SKM-1 treated with dmso at 0.1 percent for 144 hours (cell line): Measurements from ENCODE around the gene RNF130.
"Not testable (repeated sequence)": the region's sequence is repeated elsewhere in the genome, so short reads cannot be mapped to it uniquely, and the experiment has no call there.

Experiments
- DNase-seq: peaks from one replicate; lab custom pipeline; 2025; ENCODE audit not compliant: unreplicated experiment; lab: John Stamatoyannopoulos, UW

The RNF130 gene

DNA sequence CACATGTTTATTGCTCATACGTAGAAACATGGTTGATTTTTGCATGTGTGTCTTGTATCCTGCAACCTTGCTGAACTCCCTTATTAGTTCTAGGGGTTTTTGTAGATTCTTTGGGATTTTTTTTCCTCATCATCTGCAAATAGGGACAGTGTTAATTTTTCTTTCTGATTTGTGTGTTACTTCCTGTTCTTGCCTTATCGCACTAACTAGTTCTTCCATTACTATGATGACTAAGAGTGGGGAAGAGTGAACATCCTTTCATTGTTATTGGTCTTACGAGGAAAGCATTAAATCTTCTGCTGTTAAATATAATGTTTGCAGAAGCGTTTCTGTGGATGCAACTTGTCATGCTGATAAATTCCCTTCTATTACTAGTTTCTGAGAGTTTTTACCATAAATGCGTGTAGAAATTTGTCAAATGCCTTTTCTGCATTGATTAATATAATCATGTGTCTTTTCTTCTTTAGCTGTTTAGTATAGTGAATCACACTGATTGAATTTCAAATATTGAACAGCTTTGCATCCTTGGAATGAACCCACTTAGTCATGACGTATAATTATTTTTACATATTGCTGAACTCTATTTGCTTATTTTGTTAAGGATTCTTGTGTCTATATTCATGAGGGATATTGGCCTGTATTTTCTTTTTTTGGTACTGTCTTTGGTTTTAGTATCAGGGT lies 32.1 kb upstream of the RNF130 start:
- no peak for DNase-seq

DNA sequence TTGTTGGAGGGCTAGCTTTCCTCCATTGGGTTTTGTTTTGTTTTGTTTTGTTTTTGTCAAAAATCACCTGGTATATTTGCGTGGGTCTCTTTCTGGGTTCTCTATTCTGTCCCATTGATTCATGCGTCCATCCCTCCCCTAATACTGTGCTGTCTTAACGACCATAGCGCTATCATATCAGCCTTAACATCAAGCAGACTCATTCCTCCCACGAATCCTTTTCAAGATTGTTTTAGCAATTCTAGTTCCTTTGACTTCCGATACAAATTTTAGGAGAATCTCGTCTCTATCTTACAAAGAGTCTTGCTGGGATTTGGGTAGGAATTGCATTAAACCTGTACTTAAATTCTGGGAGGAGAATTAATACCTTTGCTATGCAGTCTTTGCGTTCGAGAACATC lies 31.1 kb upstream of the RNF130 start:
- no peak for DNase-seq

DNA sequence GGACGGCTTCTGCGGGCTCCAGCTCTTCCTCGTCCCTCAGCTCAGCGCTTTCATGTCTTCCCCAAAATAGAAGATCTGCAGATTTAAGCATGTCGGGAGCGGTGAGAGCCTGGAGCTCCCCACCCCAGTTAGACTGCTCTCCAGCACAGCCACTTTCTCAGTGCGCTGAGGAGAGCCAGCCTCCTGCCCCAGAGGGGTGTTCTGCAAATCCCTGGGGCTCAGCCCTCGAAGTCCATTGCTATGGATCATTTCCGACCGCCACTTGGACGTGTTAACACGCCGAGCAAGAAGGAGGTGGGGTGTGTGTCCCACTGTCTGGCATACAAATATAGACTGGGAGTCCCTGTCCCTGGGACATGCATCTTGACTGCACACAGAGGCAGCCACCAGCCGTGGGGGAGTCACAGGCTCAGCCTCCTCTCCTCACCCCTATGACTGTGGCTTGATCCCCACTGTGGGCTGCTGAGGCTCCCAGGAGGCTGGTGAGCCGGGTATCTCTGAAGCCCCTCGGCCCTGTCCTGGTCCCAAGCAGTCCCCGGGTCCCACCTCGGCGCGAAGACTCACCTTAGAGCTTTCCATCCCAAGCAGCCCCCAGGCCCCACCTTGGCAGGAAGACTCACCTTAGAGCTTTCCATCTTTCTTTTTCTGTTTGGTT lies 30.0 kb upstream of the RNF130 start:
- no peak for DNase-seq

DNA sequence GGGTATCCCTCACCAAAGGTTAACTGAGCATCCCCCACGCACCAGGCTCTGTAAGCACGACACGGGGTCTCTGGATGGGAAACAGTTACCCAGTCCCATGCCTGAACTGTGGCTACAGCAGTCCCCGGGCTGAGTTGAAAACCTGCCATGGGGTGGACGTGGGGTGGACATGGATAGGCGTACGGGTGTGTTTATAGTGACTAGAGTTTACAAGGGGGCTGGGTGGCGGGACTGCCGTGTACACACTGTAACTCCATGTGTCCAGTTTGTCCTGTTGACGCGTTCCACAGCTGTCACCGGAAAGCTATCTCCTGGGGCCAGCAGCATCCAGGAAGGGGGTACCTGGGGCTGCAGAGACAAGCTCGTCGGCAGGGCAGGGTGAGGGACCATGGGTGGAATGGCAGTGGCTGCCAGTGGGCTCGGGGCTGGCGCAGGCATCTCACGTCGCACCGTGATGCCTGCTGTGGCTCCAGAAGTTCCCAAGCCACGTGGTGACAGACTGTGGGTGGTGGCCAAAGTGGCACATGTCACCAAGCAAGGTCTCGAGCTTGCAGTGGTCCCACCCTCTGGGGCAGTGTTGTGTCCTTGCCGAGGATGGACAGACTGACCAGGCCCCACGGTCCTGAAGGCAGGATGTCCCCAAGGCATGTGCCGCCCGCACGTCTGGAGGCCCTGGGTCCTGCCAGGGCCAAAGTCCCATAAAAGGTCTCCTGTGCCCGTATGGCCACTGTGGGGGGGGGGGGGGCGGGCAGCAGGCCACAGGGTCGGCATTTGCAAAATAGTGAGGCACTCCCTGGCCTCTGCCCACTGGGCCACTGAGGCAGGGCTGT lies 29.3 kb upstream of the RNF130 start:
- DNase-seq = no peak

DNA sequence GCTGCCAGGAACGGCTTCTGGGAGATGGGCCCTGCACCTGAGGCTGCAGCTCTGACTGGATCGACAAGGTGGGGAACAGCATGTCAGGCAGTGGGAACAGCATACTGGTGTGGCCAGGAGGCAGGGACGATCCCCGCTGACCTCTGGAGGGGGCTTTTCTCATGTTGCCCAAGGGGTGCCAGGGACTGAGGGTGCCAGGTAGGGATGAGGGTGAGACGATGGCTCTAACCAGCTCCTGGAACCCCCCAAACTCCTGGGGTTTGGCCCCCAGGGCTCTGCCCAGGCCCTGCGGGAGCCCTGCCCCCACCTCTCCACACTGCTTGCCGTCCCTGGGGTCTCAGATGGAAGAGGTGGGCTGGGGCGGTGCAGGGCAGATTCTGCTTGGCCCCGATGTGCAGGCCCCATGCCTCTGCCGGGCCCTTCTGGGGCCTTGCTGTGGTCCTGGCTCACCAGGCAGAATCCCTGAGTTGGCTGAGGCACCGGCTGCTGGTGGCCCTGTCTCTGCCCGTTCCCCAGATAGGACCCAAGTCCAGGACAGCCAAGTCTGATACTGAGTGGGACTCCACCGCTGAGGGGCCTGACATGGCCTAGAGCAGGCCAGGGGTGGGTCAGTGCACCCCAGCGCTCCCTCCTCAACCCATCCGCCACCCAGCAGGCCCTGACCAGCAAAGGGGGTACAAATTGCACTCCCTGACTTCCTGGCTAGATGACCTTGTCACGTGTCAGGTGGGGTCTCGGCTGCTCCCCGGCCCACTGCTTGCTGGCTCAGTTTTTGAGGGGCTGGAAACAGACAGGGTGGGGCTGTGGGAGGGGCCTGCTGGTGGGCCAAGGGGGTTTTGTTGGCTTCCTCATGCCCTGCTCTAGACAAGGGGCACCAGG lies 28.4 kb upstream of the RNF130 start:
- DNase-seq = no peak

DNA sequence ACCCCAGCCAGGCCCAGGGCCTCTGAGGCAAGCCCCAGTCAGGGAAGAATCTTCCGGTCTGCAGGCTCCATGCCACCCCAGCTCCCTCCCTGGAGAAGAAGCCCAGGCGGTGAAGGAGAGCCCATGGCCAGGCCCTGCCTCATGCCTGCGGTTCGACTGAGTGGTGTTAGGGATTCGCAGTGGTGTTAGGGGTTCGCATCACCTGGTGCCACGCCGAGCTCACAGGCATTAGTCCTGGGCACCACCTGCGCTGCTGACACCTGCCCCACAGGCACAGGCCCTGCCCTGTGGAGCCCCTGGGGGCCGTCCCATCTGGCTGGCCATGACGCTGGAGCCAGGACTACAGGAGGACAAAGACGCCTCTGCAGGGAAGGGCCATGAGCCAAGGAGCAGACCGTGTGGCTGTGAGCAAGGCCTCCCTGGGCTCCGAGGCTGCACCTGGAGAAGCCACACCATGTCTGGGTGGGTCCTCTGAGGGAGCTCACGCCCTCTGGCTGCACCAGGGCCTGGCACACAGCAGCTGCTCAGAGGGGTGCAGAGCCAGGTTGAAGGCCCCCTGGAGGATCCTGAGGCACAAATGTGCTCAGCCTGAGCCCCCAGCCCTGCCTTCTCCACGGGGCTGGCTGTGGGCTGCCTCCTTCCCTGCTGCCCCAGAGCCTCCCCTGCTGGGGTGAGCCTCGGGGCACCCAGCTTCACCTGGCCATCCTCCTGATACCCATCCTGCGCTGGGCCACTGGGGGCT lies 27.6 kb upstream of the RNF130 start:
- DNase-seq = no peak

DNA sequence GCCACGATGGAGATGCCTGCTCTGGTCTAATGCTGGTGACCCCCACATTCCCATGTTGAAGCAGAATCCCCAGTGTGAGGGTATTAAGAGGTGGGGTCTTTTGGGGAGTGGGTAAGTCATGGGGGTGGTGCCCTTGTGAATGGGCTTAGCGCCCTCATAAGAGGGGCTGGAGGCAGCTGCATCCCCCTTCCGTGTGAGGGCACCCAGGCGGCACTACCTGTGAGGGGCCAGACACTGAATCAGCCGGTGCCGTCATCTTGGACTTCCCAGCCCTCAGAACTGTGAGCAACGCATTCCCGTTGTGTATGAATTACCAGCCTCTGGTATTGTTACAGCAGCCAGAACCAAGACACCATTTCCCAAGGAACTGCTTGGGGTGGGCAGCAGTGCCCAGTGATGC lies 27.0 kb upstream of the RNF130 start:
- DNase-seq = no peak

DNA sequence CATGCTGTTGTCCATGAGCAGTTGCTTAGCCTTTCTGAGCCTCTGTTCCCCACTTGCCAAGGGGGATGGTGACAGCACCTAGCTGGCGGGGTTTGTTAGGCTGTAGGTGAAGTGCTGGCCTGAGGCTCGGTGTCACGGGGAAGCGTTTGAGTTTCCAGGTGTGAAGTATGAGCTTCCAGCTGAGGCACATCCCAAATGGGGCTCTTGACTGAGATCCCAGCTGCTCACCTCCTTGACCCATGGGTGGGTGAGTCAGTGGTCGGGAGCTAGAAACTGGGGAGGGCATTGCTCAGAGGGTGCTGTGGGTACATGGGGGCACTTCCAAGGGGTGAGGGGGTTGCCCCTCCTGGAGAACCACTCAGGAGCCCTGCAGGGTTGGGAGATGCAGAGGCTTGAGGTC lies 26.4 kb upstream of the RNF130 start:
- no peak for DNase-seq

DNA sequence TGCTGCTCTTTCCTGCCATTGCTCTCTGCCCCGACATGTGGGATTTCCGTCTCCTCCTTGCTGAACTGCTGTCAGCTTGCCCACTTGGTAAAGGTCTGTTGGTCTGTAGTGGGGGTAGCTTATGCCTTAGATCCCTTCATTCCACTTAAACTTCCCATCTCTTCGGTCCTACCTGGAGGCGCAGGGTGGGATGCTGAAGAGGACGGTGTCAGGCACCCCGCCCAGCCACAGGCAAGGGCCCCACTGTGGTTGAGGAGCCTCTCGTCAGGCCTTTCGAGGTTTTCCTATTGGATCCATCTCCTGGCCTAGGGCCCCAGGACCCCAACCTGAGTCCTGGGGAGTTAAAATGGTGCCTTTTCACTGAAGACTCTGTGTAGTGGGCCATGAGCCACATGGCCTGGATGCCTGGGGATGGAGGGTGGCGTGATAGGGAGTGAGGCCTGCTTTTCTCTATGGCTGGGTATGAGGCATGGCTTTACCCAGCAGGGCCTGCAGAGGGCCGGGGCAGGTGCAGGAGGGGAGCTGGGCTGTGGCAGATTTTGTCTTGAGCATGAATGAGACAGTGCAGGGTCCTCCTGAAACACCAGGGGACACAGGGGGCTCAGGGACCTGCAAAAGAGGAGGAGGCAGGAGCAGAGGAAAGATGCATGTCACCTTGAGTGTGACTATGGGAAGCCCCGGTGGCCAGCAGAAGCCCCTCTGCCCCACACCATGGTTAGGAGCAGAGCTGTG lies 25.8 kb upstream of the RNF130 start:
- DNase-seq = no peak

DNA sequence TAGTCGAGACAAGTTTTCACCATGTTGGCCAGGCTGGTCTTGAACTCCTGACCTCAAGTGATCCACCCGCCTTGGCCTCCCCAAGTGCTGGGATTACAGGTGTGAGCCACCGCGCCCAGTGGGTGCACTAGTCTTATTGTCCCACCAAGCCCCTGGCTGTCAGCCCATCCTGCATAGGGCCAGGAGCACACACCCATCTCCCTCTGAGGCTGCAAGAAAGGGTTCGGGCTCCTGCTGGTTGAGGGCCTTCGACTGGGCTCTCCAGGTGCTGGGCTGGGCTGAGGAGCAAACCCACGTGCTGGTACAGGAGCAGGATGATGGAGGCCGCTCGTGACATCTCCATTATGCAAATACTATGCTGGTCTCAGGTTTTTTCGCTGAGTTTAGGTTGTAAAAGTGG lies 25.1 kb upstream of the RNF130 start:
- DNase-seq = no peak

DNA sequence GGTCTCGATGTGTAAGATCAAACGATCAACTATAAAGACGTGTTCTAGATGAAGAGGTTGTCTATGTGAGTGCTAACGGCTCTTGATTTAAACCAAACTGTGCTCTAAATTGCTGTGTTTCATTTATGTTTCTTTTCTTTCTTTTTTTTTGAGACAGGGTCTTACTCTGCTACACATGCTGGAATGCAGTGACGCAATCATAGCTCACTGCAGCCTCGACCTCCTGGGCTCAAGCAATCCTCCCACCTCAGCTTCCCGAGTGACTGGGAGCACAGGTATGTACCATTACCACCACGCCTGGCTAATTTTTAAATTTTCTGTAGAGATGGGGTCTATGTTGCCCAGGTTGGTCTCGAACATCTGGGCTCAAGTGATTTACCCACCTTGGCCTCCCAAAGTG lies 24.0 kb upstream of the RNF130 start:
- DNase-seq = no peak

DNA sequence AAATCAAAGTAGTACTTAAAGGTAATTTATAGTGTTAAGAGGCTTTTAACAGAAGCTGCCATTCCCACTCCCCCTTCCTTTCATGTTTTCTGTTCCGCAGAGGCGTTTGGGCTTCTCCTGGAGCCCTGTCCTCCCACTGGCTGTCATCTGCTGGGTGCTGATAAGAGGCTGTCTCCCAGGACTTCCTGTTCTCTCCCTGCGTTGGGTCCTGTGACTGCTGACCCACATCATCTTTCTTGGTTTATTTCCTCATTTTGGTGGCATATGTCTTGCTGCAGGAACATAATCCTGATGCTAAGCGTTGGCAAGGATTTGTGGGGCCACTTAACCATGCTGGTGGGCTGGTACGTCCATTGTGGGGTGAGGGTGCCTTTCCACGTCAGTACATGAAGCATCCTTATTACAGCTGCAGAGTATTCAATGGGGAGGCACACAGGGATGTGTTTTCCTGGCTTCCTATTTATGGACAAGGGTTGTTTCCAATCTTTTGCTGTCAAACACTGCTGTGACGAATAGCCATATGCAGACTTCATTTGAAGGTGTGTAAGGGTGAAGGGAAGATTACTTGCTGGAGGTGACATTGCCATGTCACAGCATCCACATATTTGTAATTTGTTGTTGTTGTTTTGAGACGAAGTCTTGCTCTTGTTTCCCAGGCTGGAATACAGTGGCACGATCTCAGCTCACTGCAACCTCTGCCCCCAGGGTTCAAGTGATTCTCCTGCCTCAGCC lies 22.3 kb upstream of the RNF130 start:
- peak; percentile 91 for DNase-seq

DNA sequence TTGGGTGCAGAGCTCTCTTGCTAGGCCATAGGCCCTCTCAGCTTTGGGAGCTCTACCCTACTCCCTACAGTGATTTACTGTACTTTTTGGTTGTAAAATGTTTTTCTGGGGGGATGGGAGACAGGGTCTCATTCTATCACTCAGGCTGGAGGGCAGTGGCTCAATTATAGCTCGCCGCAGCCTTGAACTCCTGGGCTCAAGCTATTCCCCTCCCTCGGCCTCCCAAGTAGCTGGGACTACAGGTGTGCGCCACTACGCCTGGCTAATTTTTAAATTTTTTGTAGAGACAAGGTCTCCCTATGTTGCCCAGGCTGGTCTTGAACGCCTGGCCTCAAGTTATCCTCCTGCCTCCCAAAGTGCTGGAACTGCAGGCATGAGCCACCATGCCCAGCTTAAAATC lies 21.7 kb upstream of the RNF130 start:
- no peak for DNase-seq

DNA sequence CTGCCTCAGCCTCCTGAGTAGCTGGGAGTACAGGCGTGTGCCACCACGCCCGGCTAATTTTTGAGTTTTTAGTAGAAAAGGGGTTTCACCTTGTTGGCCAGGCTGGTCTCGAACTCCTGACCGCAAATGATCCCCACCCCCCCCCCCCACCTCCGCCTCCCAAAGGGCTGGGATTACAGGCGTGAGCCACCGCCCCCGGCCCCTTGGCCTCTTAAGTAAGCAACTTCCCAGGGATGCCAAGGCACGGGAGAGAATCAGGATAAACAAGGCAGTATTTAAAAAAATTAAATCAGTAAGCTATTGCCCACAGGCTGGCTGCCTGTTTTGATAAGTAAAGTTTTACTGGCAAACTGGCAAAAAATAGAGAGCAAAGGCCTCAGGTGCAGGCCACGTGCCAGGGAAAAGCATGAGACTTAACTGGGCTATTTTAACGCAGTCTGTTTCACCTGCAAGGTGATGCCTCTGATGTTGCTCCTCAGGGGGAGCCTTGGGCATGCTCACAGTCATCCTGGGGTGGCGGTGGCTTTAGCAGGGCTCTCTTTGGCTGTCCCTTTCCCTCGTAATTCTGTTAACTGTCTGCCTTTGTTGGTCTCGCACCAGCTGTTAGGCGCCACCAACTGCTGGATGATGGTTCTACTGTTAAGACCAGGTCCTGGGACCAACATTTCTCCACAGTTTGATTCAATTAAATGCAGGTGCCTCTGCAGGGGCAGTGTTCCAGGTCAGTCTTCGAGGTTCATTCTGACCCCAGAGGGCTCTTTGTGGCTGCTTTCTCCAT lies 19.4 kb upstream of the RNF130 start:
- peak; percentile 33 for DNase-seq

DNA sequence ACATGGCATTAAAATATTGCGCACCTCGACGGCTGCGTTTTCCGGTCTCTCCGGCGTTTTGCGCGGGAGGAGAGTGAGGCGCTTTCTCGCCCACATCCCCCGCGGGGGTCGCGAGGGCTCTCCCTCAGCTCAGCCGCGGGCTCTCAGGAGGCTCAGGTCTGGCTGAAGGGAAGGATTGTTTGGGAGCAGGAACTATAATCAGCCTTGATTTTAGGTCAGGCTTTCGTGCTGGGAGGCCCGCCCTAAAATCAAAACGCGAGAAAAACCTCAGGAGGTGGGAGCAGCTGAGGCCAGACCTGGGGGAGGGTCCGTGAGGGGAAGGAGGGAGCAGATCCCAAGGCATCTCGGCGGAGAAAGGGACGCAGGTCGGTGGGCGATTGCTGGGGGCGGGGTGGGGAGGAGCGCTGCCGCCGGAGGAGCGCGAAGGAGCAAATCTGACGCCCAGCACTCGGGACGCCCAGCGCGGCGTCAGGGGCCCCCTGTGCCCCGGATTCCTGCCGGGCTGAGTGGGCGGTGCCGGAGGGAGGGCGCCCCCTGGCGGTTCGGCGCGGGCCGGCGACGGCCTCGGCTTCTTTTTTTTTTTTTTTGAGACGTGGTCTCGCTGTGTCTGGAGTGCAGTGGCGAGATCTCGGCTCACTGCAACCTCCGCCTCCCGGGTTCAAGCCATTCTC lies 18.7 kb upstream of the RNF130 start:
- peak; percentile 38 for DNase-seq

DNA sequence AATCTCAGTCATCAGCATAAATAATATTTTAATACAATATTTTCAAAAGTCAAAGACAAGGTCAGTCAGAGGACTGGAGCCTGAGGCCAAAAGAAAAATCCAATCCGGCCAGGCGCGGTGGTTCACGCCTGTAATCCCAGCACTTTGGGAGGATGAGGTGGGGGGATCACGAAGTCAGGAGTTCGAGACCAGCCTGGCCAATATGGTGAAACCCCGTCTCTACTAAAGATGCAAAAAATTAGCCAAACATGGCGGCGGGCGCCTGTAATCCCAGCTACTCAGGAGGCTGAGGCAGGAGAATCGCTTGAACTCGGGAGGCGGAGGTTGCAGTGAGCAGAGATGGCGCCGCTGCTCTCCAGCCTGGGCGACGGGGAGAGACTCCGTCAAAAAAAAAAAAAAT lies 18.1 kb upstream of the RNF130 start:
- DNase-seq = not testable (repeated sequence)

DNA sequence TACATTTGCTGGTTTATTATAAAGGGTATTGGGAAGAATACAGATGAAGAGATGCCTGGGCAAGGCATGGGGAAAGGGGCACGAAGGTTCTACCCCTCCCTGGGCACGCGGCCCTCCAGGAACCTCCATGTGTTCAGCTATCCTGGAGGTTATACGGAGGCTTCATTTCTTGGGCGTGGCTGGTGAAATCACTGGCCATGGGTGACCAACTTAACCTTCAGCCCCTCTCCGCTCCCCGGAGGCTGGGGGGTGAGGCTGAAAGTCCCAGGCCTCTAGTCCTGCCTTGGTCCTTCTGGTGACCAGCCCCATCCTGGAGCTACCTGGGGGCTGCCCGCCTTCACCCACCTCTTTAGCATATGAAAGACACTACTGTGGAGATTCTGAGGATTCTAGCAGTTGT lies 17.0 kb upstream of the RNF130 start:
- DNase-seq = no peak
